GM12872 (cell line): ENCODE data around the gene PIAS4.

Experiments
- CTCF ChIP-seq: IDR thresholded peaks from 3 replicates; pipeline ENCODE4 v1.5.1; 2011; ENCODE audit warnings: low read depth, mild to moderate bottlenecking, low read length, moderate library complexity; ENCODE audit not compliant: insufficient read depth

PIAS4 gene

DNA sequence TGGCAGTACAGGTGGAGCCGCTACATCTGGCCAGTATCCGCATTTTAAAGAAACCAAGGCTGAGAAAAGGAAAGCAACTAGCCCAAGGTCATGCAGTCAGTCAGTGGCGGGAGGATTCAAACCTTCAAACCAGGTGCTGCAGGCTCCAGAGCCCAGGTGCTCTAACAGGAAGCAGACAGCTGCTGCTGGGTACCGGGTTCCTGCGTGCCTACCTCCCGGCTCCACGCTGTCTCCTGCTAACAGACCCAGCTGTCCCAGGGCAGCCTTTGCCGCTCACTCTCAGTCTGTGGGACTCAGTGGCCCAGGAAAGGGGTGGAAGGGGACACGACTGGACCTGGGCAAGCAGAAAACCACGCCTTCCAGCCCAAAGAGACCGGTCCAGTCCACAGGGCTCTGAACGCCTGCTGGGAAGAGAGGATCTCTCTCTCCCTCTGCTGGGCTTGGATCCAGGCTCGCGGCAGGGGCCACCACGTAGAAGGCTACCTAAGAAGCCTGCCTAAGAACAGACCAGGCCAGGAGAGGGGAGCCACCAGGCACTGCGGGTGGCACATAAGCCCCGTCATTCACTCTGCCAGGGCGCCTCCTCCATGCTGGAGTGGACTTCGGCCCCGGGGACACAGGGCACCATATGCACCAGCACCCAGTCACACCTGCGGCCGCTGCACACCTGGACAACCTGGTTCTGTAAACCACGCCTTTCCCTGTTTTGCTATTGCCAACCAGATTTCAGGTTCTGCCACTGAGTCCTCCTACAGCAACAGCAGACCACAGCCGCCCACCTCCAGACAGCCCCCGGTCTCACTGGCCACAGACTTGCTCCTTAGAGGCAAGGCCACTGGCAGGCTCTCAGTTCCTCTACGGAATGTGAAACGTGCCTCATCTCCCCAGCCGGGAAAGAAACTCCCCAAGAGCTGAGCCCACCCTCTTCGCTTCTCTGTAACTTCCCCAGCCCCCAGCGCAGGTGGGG, 41.2 kb upstream of the PIAS4 start:
- TF ChIP-seq CTCF = no peak

DNA sequence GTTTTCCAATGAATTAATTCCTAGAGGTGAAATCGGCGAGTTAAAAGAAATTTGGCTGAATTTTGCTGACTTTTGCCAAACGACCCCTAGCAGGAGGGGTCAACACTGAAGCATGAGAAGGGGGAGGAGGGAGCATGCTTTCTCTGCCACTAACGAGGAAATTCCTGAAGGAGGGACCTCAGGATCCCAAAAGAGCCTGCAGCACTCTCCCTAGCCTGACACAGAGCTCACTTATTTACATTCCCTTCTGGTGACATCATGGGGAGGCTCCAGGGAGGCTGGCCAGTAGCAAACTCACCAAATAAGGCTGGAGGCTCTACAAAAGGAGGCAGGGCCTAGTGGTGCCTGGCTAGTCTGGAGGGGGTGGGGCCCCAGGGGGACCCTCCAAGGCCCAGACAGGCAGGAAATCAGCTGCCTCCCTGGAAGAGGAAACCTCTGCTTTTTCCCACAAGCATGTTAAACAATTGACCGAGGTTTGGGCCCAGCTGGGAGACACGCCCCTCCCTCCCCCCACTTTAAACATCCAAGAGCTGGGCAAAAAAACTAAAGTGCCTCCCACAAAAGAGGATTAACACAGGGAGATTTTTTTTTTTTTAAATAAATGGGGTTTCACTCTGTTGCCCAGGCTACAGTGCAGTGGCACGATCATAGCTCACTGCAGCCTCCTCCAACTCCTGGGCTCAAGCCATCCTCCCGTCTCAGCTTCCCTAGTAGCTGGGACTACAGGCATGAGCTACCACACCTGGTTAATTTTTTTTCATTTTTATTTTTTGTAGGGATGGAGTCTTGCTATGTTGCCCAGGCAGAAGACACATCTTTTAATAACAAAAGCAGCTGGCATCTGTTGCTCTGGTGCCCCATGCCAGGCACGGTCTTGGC, 38.7 kb upstream of the PIAS4 start:
- no peak for TF ChIP-seq CTCF

- TF ChIP-seq CTCF = no peak
Measured at GRCh38 chr19:3969435-3970312, 37.9 kb upstream of the PIAS4 start.

- TF ChIP-seq CTCF = no peak
Measured at GRCh38 chr19:3970313-3970807, 37.2 kb upstream of the PIAS4 start.

GRCh38 chr19:3970808-3971598, 36.5 kb upstream of the PIAS4 start, which contains the start of gene DAPK3:
Gene DAPK3 (minus strand): TSS chr19:3971099. CDS start chr19:3969735, 1,364 bp downstream.
- TF ChIP-seq CTCF = no peak

DNA sequence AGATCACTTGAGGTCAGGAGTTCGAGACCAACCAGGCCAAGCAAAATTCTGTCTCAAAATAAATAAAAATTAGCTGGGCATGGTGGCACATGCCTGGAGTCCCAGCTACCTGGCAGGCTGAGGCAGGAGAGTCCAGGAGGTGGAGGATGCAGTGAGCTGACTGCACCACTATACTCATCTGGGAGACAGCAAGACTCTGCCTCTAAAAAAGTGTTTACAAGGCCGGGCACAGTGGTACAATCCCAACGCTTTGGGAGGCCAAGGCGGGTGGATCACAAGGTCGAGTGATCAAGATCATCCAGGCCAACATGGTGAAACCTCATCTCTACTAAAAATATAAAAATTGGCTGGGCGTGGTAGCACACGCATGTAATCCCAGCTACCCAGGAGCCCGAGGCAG, 32.4 kb upstream of the PIAS4 start:
- no peak for TF ChIP-seq CTCF
